ENCODE measurements around the gene VGLL2.

- no peak for TF ChIP-seq CTCF (IDR thresholded peaks at IDR 0.05)
- TF ChIP-seq POLR2A (IDR thresholded peaks at IDR 0.05) = no peak
Observed at GRCh38 chr6:117231466-117231865, 33.9 kb upstream of the VGLL2 start.
